HepG2 (cell line): Measurements from ENCODE around the gene HYAL2. TPM values are rescaled to one million over a fixed set of nuclear protein-coding genes. Genes with fewer than 3 reads are reported as not detected.
A peak's percentile ranks its signal among the peaks of the same experiment; 100 is the strongest.

Experiments
- ARNT ChIP-seq: fragments of 450-650 bp; IDR thresholded peaks from 2 replicates; pipeline ENCODE4 v1.6.1; 2017
- ASH2L ChIP-seq: fragments of 300-600, 200-600 bp; sonication (generic); IDR thresholded peaks from 2 replicates; pipeline ENCODE4 v1.7.0; 2017; ENCODE audit warnings: low read depth, mild to moderate bottlenecking, moderate library complexity, mixed read lengths, low read length; ENCODE audit not compliant: insufficient read length
- CBX5 ChIP-seq: sonication (generic); formaldehyde crosslinking; IDR thresholded peaks from 2 replicates; pipeline ENCODE4 v1.4.0; 2020; ENCODE audit warnings: missing genetic modification reagents, borderline replicate concordance
- CCAR2 ChIP-seq: fragments of 200-400 bp; formaldehyde crosslinking; optimal IDR thresholded peaks from 2 replicates; pipeline ENCODE3; 2018; ENCODE audit warnings: low read depth, mild to moderate bottlenecking, low read length, moderate library complexity
- ELF4 ChIP-seq: sonication (generic); formaldehyde crosslinking; IDR thresholded peaks from 2 replicates; pipeline ENCODE4 v1.5.0; 2020; ENCODE audit warnings: missing genetic modification reagents, mild to moderate bottlenecking, moderate library complexity, borderline replicate concordance
- FOSL2 ChIP-seq: sonication (generic); formaldehyde crosslinking; IDR thresholded peaks from 2 replicates; pipeline ENCODE4 v1.4.0; 2020; ENCODE audit warnings: missing genetic modification reagents
- FOXO1 ChIP-seq: sonication (generic); formaldehyde crosslinking; IDR thresholded peaks from 2 replicates; pipeline ENCODE4 v1.4.0; 2020; ENCODE audit warnings: missing genetic modification reagents
- IKZF1 ChIP-seq: fragments of 450-650 bp; IDR thresholded peaks from 2 replicates; pipeline ENCODE4 v1.7.1; 2016
- JDP2 ChIP-seq: sonication (generic); formaldehyde crosslinking; IDR thresholded peaks from 2 replicates; pipeline ENCODE4 v1.8.1; 2022; ENCODE audit warnings: missing genetic modification reagents, borderline replicate concordance
- JUN ChIP-seq: sonication (generic); formaldehyde crosslinking; IDR thresholded peaks from 2 replicates; pipeline ENCODE4 v1.4.0; 2020; ENCODE audit warnings: mild to moderate bottlenecking, missing genetic modification reagents
- KDM1A ChIP-seq: IDR thresholded peaks from 2 replicates; pipeline ENCODE4 v1.6.1; 2016; ENCODE audit warnings: missing compliant biosample characterization
- LRRFIP1 ChIP-seq: sonication (generic); formaldehyde crosslinking; conservative IDR thresholded peaks from 2 replicates; pipeline ENCODE4 v1.4.0; 2020; ENCODE audit warnings: missing genetic modification reagents
- MAZ ChIP-seq, 2 experiments: sonication (generic) in 1 of 2; formaldehyde crosslinking in 1 of 2; IDR thresholded peaks; 2 replicates each; pipeline versions ENCODE4 v1.5.0 to v1.6.1; 2012 to 2020; ENCODE audit warnings: low read depth in 2 of 2, mild to moderate bottlenecking in 2 of 2, borderline replicate concordance in 1 of 2, improper control_type of control experiment in 1 of 2, low read length in 1 of 2, missing genetic modification reagents in 1 of 2, moderate library complexity in 1 of 2
- MIXL1 ChIP-seq: IDR thresholded peaks from 2 replicates; pipeline ENCODE4 v1.6.1; 2016
- MYPOP ChIP-seq: sonication (generic); formaldehyde crosslinking; IDR thresholded peaks from 2 replicates; pipeline ENCODE4 v1.8.1; 2023; ENCODE audit warnings: mild to moderate bottlenecking, moderate library complexity, missing genetic modification reagents
- RCOR2 ChIP-seq: IDR thresholded peaks from 2 replicates; pipeline ENCODE4 v1.6.1; 2016; ENCODE audit warnings: missing biosample characterization, missing genetic modification reagents
- SALL1 ChIP-seq: sonication (generic); formaldehyde crosslinking; IDR thresholded peaks from 2 replicates; pipeline ENCODE4 v1.8.0; 2022; ENCODE audit warnings: mild to moderate bottlenecking, missing genetic modification reagents
- SOX5 ChIP-seq: IDR thresholded peaks from 2 replicates; pipeline ENCODE4 v1.6.1; 2016; ENCODE audit warnings: borderline replicate concordance
- TFAP4 ChIP-seq: sonication (generic); IDR thresholded peaks from 2 replicates; pipeline ENCODE4 v1.6.1; 2016; ENCODE audit warnings: low read depth, borderline replicate concordance
- THAP11 ChIP-seq: IDR thresholded peaks from 2 replicates; pipeline ENCODE4 v1.6.1; 2016; ENCODE audit warnings: missing biosample characterization, missing genetic modification reagents
- ZFAT ChIP-seq: sonication (generic); formaldehyde crosslinking; conservative IDR thresholded peaks from 2 replicates; pipeline ENCODE4 v1.8.1; 2023; ENCODE audit warnings: missing genetic modification reagents, inconsistent platforms
- ZFY ChIP-seq: sonication (generic); formaldehyde crosslinking; IDR thresholded peaks from 2 replicates; pipeline ENCODE4 v1.4.0; 2020; ENCODE audit warnings: missing genetic modification reagents
- ZNF547 ChIP-seq: sonication (generic); formaldehyde crosslinking; IDR thresholded peaks from 2 replicates; pipeline ENCODE4 v1.5.1; 2020; ENCODE audit warnings: mild to moderate bottlenecking, missing genetic modification reagents
- ZNF564 ChIP-seq: sonication (generic); formaldehyde crosslinking; IDR thresholded peaks from 2 replicates; pipeline ENCODE4 v1.8.1; 2023; ENCODE audit warnings: mild to moderate bottlenecking, missing genetic modification reagents
- ZSCAN22 ChIP-seq: sonication (generic); formaldehyde crosslinking; IDR thresholded peaks from 2 replicates; pipeline ENCODE4 v1.4.0; 2020; ENCODE audit warnings: mild to moderate bottlenecking, missing genetic modification reagents
- polyA plus RNA-seq, 8 experiments: library from polyadenylated mRNA; depleted of rRNA in 3 of 8; stranded (reverse) in 7 of 8; unstranded in 1 of 8; fragments of >200 nt; fragmentation: Illumina TruSeq in 4 of 8; extraction: Trizol in 4 of 8; gene quantifications; 2 replicates each; pipeline versions ENCODE4 v1.2.1 to v1.2.3, GENCODE V29; 2011 to 2016; ENCODE audit warnings: low read depth in 4 of 8, missing spikeins in 1 of 8, mixed read lengths in 1 of 8; ENCODE audit not compliant: insufficient read depth in 1 of 8
- total RNA-seq, 5 experiments: library from RNA; depleted of rRNA; stranded (reverse); fragments of >200 nt; fragmentation: Illumina TruSeq; extraction: Trizol; gene quantifications; 2 replicates each; pipeline ENCODE4 v1.2.3, GENCODE V29; 2016; ENCODE audit warnings: low read depth in 1 of 5

The HYAL2 gene
- total and polyA plus RNA-seq, 2 of the 13 experiments (the other 11 are each of a cell fraction or from before 2014, with no cell fraction given): 76.2 to 102 TPM

- no peak for TF ChIP-seq LRRFIP1 (CRISPR knock-in tag)
- TF ChIP-seq JUN (CRISPR knock-in tag): no peak
- peak; percentile 92 for TF ChIP-seq THAP11 (CRISPR knock-in tag)
- TF ChIP-seq FOXO1: 0 out of 2 replicates have a peak, but pooled peaks have one; percentile 39
- no peak for TF ChIP-seq KDM1A (CRISPR knock-in tag)
- TF ChIP-seq RCOR2: 0 out of 2 replicates have a peak, but pooled peaks have one; percentile 33
- TF ChIP-seq ASH2L: peak; percentile 80
- TF ChIP-seq MIXL1: 0 out of 2 replicates have a peak, but pooled peaks have one; percentile 39
- peak; percentile 31; the same call in 1 of the 2 replicates for TF ChIP-seq FOSL2 (CRISPR knock-in tag)
- TF ChIP-seq SALL1 (CRISPR knock-in tag): peak; percentile 64
- TF ChIP-seq MAZ (IDR thresholded peaks at IDR 0.05; ENCODE audit: borderline replicate concordance, low read depth, low read length): no peak
- peak; percentile 75 for TF ChIP-seq MAZ (CRISPR knock-in tag; IDR thresholded peaks at IDR 0.05; ENCODE audit: low read depth)
- TF ChIP-seq ELF4 (CRISPR knock-in tag): 0 out of 2 replicates have a peak, but pooled peaks have one; percentile 53
- no peak for TF ChIP-seq IKZF1
- TF ChIP-seq ARNT: no peak
- TF ChIP-seq ZFY: peak; percentile 87
- TF ChIP-seq ZSCAN22 (CRISPR knock-in tag): no peak
- TF ChIP-seq CCAR2: no peak
- peak; percentile 31; the same call in 1 of the 2 replicates for TF ChIP-seq ZNF547 (CRISPR knock-in tag)
- no peak; the same call in 1 of the 2 replicates for TF ChIP-seq CBX5 (CRISPR knock-in tag)
- TF ChIP-seq SOX5: no peak
- no peak for TF ChIP-seq MYPOP (CRISPR knock-in tag)
- TF ChIP-seq ZNF564: peak; percentile 63; the same call in 1 of the 2 replicates
- TF ChIP-seq ZFAT (CRISPR knock-in tag): no peak
- peak; percentile 92 for TF ChIP-seq TFAP4
- no peak for TF ChIP-seq JDP2 (CRISPR knock-in tag)
These were observed 5.6 kb upstream of the HYAL2 start, which contains the start of gene TUSC2 (continued) for GRCh38 chr3:50327943-50328691.
